Dermis blood vessel endothelial cell (primary cell): ENCODE data around the gene ARHGEF12. TPM values are rescaled to one million over a fixed set of nuclear protein-coding genes. Genes with fewer than 3 reads are reported as not detected.
A peak's percentile ranks its signal among the peaks of the same experiment; 100 is the strongest.

ENCODE experiments used
- DNase-seq: peaks from one replicate; pipeline ENCODE4 v3.0.0; 2010
- total RNA-seq: library from RNA; depleted of rRNA; stranded (reverse); fragments of >200 nt; gene quantifications from 2 replicates; pipeline ENCODE4 v1.2.3, GENCODE V29; 2014

The ARHGEF12 gene
- total RNA-seq, 1 donor from 2014 or later, result 159 TPM

DNA sequence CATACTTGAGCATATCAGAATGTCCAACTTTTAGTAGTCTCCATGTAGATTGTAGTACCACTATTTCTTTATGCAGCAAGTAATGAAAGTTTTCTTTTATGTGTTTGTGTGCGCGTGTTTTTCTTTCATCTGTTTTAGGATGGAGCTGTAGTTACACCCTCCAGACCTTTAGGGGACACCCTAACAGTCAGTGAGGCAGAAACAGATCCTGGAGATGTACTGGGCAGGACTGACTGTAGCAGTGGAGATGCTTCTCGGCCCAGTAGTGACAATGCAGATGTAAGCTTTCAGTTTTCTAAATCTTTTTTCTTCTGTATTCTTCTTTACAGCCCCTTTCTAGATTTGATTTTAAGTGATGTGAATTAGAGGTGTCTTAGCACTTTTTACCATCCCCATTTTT lies 95.4 kb downstream of the ARHGEF12 start:
- DNase-seq, result peak; percentile 40

DNA sequence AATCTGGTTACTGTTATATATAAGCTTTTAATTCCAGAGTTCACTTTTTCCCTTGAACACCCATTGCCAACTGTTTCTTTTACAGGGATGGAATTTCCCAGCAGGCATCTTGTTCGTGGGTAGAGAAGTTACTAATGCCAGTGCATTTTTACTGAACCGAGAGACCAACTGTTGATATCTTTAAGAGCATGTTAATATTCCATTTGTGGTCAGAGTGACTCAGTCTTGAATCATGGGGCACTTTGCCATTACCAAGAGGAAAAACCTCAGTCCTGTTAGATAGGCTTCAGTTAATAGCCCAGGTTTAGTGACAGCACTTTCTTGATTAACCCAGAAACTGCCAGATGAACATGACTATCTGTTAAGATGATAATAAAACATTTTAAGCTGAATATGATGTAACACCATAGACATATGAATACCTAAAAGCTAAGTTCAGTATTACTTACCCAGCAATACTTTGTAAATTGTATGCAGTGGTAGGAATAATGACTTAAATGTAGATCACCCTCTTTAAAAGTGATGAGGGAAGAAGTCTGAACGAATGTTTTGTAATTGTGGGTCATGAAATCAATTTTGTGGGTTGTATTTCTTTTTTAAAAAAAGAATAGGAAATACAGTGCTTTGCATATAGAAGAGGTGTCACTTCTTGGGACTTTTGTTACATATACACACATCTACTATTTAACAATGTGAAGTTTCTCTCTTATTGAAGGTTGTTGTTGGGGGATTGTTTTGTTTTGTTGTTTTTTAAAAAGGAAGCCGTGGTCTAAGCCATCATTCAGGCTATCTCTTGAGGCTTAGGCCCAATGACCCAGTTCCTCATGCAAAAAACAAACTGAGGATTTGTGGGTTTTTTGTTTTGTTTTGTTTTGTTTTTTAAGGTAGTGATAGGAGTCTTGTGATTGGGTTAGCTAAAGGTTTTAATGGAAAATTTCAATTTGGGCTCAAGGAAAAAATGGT lies 96.1 kb downstream of the ARHGEF12 start:
- peak; percentile 95 for DNase-seq

DNA sequence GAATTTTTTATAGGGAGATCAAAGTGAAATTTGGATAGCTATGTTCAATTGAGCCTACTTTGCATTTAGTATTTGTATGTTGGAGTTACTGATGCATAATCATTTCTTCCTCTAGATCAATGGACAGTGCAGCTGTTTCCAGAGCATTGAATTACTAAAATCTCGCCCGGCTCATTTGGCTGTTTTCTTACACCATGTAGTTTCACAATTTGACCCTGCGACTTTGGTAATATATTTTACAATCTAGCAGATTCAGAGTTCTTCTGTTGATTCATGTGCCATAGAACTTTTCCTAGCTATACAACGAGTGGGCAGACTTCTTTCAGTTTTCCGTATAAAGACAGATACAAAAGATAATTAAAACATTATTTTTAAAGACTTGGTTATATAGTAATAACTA lies 105.4 kb downstream of the ARHGEF12 start:
- no peak for DNase-seq

DNA sequence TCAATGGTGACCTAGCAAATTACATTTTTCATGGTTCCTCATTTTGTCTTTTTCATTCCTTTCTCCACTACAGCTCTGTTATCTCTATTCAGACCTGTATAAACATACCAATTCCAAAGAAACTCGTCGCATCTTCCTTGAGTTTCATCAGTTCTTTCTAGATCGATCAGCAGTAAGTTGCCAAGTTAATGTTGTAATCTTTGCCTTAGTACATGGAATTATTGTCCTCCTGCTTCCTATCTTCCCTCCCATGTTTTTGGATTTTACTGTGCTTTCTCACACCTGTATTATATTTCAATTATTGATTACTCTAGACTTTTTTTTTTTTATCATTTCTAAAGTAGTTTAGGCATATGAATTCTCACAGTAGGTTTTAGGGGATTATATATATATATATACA lies 105.8 kb downstream of the ARHGEF12 start:
- DNase-seq, result no peak

DNA sequence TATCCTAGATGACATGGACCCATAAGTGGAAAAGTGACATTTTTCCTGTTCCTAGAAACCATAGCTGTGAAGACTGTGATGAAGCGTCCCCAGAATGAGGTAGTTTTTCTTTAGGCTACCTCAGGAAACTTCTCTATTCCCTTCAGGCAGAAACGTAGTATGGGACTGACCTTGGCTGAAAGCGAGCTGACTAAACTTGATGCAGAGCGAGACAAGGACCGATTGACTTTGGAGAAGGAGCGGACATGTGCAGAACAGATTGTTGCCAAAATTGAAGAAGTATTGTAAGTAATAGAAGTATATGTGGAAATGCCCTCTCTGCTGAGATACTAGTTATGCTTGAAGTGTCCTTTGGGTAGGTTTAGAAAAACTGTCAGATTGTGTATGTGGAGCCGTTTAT lies 110.6 kb downstream of the ARHGEF12 start:
- DNase-seq, result no peak

DNA sequence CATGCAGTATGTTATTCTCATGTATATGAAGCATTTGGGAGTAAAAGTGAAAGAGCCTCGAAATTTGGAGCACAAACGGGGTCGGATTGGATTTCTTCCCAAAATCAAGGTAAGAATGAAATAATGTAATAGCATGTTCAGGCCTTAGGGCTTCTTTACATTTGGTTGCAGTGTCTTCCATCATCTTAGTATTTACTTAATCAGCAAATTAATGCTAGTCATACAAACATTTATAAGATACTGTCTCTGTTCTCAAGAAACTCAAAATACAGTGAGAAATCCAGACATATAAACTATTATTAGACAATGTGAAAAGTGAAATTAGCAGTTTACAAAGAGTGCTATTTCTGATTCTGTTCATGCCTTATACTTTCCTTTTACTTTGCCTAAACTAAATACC lies 112.0 kb downstream of the ARHGEF12 start:
- DNase-seq, result no peak

DNA sequence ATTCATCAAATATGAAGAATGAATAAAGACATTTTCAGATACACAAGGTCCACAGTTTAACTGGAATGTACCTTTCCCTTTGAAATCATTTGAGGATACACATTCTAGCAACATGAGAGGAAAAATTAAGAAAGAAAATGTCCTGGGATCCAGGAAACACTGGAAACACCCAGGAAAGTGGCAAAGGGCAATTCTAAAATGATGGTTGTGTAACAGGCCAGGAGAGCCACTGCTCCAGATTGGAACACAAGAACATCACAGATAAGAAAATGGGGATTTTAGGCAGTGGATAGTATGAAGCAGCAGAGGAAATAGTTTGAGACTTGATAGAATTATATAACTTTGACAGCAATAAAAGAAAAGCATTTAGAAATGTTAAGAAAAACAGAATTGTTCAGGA lies 119.3 kb downstream of the ARHGEF12 start:
- no peak for DNase-seq

DNA sequence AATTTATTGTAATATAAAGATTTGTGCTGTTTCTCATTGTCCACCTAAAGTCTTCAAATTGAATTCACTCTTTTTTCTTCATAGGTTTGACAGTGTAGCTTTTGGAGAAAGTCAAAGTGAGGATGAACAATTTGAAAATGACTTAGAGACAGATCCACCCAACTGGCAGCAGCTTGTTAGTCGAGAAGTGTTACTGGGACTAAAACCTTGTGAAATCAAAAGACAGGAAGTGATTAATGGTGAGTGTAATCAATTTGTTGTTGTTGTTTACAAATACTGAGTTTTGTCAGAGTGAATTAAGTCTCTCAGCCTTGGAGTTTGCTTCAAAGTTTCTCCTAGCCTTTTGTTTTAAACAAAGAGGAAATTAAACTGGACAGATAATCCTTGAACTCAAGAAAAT lies 121.8 kb downstream of the ARHGEF12 start:
- no peak for DNase-seq

DNA sequence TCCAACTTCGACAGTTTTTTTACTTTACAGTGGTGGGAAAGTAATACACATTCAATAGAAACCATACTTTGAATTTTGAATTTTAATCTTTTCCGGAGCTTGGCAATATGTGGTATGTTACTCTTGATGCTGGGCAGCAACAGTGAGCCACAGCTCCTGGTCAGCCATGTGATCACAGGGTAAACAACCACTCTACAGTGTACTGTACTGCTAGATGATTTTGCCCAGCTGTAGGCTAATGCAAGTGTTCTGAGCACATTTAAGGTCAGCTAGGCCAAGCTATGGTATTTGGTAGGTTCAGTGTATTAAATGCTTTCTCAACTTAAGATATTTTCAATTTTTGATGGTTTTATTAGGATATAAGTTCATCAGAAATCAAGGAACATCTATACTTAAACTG lies 126.6 kb downstream of the ARHGEF12 start:
- no peak for DNase-seq

DNA sequence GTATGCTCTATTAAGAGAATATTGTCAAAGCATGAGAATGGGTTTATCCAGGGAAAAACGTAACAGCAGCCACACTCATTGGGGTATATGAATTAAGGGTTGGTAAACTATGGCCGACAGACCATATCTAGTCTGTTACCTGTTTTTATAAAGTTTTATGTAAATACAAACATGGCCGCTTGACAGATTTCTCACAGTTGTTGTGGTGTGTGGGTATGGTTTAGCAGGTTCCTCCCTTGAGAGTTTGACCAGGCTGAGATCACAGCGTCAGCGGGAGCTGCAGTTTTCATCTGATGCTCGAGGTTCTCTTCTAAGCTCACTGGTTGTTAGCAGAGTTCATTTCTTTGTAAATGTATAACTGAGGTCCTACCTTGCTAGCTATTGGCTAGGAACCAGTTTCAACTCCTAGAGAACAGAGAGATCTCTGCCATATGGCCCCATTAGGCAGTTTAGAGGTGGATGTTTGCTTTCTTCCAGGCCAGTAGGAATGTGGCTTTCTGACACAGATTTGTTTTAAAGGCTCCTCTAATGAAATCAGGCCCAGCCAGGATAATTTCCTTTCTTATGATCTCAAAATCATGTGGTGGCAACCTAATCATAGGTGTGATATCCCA lies 129.8 kb downstream of the ARHGEF12 start:
- DNase-seq, result no peak

DNA sequence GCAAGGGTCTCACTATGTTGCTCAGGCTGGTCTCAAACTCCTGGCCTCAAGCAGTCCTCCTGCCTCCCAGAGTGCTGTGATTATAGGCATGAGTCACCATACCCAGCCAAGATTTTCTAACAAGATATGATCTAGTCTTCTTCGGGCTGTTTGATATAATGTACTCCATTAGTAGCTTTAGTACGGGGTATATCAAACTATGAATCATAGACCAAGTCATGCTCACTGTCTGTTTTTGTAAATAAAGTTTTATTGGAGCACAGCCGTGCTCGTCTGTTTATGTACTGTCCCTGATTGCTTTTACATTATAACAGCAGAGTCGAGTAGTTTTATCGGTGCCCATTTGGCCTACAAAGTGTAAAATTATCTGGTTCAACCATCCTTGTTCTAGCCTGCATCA lies 131.4 kb downstream of the ARHGEF12 start:
- DNase-seq, result no peak

DNA sequence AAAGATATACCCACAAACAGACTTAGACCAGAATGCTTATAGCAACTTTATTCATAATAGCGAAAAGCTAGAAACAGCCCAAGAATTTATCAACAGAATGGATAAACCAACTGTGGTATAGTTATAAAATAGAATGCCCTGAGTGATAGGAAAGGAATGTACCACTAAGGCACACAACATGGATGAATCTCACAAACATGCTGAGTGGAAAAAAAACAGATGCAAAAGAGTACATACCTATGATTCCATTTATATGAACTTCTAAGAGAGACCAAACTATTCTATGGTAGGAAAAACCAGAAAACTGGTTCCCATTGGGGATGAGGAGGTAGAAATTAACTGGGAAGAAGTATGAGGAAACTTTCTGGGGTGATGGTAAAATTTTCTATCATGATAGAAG lies 134.9 kb downstream of the ARHGEF12 start:
- no peak for DNase-seq

DNA sequence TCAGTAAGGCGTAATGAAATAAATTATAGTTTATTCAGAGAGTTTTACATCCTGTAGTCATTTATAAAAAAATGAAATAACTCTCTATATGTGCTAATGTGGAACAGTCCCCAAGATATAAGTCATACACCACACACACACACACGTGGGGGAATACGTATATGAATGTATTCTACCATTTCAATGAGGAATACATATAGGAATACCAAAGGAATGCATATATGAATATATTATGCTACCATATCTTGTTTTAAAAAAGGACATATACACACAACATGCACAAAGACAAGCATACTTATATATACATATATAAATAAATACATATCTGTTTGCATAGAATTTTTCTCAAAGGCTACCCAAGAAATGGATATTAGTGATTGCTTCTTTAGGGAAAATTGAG lies 135.8 kb downstream of the ARHGEF12 start:
- no peak for DNase-seq

DNA sequence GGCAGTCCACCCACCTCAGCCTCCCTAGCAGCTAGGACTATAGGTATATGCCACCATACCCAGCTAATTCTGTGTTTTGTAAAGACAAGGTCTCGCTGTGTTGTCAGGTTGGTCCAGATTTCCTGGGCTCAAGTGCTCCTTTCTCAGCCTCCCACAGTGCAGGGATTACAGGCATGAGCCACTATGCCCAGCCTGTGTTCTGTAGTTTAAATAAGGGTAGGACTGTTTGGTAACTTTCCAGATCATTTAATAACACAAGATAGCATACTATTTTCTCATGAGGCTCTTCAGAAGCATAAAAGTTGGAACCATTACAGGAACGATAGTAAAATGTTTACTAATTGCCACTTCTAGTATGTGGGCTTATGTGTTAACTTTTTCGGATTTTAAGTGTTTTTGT lies 137.3 kb downstream of the ARHGEF12 start:
- DNase-seq, result no peak

DNA sequence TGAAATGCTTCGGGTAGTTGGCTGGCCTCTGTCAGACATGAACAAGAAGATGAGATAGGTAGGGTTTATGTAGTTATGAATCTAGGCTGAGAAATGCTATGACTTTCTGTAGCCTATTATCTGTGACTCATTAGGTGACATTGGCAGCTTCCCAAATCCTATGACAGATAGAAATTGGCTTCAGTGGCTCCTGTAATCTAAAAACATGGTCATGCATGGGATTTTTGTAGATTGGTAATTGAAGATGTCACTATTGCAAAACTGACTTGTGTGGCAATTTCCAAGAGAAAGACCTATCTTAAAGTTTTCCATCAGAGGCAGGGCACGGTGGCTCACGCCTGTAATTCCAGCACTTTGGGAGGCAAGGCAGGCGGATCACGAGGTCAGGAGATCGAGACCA lies 145.9 kb downstream of the ARHGEF12 start:
- DNase-seq, result peak; percentile 13

DNA sequence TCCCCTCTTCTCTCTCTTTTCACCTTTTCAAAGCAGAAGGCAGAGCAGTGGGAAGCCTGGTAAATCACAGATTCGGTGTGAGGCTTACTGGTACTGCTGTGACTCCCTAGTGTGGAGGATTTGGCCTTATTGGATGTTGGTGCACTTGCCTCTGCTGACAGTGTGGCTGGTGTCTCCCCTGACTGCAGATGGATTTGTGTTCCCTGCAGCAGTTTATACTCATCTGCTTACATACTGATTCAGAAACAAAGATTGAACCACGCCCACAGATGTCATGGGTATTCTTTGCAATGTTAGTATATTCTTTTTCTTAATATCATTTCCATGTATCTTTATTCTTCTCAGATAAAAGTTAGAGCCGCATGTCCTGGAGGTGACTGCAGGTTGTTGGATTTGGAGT lies 148.5 kb downstream of the ARHGEF12 start:
- DNase-seq, result no peak

DNA sequence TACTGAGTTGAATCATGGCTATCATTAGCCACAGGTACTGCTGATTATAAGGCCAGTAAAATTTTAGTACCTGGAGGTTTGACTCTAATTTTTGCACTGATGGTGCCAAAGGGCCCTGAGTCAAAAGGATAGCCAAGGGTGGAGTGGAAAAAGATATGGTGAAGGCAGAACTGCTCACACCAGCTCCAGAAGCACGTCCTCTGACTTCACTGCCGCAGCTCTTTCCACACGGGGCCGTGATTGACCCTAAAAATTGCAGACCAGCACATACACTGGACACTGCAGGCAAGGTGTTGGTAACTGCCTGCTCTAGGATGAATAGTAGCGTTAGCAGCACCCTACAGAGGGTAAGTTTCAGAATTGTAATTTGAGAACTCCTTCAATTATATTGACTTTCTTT lies 149.9 kb downstream of the ARHGEF12 start:
- no peak for DNase-seq

DNA sequence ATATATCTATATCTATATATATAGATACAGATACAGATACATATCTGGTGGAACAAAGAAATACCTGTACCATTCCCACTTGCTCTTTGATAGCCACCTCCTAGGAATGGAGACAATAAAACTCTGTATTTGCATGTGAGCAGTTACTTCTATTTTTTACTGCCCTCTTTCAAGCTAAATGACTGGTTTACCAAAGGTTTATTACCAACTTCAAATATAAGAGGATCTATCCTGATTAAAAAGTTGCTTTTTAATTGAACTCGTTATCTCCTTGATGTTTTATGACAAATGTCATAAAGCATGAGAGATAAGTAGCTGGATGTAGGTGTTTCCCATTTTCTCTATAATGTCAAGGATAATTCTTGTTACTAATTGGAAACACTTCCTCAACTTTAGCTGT lies 153.6 kb downstream of the ARHGEF12 start:
- DNase-seq, result no peak

DNA sequence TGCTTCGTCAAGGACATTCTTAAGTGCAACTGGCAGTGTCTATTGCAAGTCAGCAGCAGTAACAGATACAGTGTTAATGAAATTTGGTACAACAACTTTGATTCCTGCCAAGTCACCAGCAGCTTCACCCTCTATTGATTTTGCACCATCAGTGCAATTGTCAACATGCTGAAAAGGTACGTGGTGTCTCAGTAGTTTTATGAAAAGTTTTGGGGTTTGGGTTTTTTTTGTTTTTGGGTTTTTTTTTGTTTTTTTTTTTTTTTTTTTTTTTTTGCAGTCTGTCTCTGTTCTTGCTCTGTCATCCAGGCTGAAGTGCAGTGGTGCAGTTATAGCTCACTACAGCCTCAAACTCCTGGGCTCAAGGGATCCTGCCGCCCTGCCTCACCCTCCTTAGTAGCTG lies 156.3 kb downstream of the ARHGEF12 start:
- no peak for DNase-seq

DNA sequence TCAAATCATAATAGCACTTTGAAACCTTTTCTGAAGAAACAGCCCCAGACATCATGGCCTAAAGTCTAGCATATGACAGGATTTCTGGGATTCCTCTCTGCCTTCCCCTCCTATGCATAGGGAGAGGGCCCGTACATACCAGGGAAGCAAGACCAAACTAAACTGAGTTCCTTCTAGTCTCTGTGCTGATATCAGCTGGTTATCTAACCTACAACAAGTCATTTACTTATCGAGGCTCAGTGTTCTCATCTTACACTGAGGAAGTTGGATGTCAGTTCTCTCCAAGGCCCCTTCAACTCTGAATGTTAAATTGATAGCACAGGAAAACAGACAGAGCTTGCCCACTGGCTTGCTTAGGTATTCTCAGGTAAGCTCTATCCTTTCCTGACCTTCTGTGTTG lies 158.4 kb downstream of the ARHGEF12 start:
- no peak for DNase-seq

DNA sequence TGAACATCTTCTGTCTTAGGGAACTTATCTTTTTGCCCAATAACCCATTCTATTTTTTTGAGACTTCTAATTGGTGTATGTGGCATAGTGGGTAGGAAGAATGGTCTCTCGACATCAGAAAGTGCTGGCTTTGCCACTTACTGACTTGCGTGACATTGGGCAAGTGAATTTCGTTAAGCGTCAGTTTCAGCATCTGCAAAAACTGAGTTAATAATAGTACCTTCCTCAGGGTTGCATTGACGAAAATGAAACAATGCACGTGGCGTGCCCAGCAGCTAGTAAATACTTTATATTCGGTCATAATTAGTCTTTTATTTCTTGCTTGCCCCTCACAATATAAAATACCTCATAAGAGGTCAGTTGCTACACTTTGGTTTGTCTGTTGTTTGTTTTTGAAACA lies 162.9 kb downstream of the ARHGEF12 start:
- DNase-seq, result no peak

DNA sequence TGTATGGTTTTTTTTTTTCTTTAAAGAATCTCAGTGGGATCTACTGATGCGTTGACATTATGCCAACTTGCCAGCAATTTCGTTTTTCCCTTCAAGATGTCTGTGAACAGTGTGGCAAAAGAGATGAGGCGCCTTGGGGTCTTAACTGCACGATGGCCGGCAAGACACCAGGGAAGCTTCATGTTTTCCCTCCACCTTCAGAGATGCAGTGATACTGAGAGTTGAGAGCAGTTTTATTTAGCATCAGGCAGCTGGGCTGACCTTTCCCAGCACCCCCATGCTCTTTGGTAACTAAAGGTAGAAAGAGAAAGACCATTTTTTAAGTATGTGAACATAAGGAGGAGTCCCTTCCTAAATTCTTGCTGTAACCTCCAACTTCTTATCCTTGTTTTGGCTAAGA lies 163.6 kb downstream of the ARHGEF12 start:
- DNase-seq, result no peak

DNA sequence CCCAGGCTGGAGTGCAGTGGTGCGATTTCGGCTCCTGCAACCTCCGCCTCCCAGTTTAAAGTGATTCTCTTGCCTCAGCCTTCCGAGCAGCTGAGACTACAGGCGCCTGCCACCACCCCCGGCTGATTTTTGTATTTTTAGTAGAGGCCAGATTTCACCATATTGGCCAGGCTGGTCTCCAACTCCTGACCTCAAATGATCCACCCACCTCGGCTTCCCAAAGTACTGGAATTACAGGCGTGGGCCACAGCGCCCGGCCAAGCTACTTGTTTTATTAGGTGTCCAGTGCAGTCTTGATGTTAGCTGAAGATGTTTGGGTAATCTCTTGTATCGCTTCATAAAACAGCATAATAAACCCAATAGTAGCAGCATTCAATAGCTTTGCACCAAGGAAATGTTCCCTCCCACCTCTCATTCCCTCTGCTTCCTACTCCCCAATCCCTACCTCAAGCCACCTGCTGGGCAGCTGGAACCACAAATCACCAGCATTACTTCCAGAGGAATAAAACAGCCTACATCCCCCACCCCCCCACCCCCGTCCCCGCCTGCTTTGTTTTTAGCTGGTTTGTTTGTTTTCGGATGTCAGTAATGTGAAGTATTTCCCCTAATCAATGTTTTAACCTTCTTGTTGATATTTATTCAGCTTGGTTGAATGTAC lies 164.3 kb downstream of the ARHGEF12 start:
- DNase-seq, result peak; percentile 16

DNA sequence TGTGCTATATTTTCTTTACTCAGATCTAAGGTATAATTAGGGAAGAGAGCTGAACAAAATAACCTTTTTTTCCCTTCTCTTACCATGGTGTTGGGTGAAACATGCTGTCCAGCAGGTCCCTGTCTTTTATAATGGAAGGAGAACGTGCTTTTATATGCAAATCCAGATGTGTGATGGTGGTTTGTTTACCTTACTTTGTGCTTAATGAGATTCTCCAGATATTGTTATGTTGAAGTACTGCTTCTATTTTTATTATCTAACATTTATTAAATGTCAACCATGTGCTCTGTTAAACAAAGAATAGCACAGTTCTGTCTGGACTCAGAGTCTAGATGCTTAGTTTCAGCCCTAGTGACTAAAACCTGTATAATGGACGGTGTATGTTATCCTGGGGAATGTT lies 165.2 kb downstream of the ARHGEF12 start:
- DNase-seq, result no peak
